NOMO-1 treated with DMSO at 0.1 percent for 48 hours (cell line): ENCODE results near the gene IL6R.

Experiments
- DNase-seq: peaks from one replicate; lab custom pipeline; 2025; ENCODE audit not compliant: unreplicated experiment; lab: John Stamatoyannopoulos, UW

The IL6R gene

GRCh38 chr1:154479764-154480421 lies 74.8 kb downstream of the IL6R start:
- DNase-seq, result peak; percentile 69

- DNase-seq, result no peak
These were observed 75.9 kb downstream of the IL6R start for GRCh38 chr1:154481053-154481452.

- no peak for DNase-seq
These were observed 79.0 kb downstream of the IL6R start for GRCh38 chr1:154483941-154484803.

- DNase-seq, result no peak
These were observed 80.0 kb downstream of the IL6R start for GRCh38 chr1:154485106-154485505.

- no peak for DNase-seq
These were observed 80.9 kb downstream of the IL6R start for GRCh38 chr1:154485910-154486496.

- DNase-seq, result peak; percentile 18
These were observed 81.6 kb downstream of the IL6R start for GRCh38 chr1:154486756-154487155.

- no peak for DNase-seq
These were observed 83.8 kb downstream of the IL6R start for GRCh38 chr1:154488922-154489321.

- no peak for DNase-seq
These were observed 84.6 kb downstream of the IL6R start for GRCh38 chr1:154489695-154490274.

- peak; percentile 52 for DNase-seq
These were observed 85.2 kb downstream of the IL6R start for GRCh38 chr1:154490317-154490716.

GRCh38 chr1:154492115-154492514 lies 87.0 kb downstream of the IL6R start:
- no peak for DNase-seq

- DNase-seq, result peak; percentile 84
These were observed 88.1 kb downstream of the IL6R start for GRCh38 chr1:154493276-154493675.

- DNase-seq, result no peak
These were observed 90.5 kb downstream of the IL6R start for GRCh38 chr1:154495496-154496273.

GRCh38 chr1:154496383-154496782 lies 91.2 kb downstream of the IL6R start:
- DNase-seq, result no peak

GRCh38 chr1:154497026-154497806 lies 92.1 kb downstream of the IL6R start:
- DNase-seq, result no peak

- no peak for DNase-seq
These were observed 94.3 kb downstream of the IL6R start for GRCh38 chr1:154499446-154499845.

GRCh38 chr1:154500533-154500932 lies 95.4 kb downstream of the IL6R start:
- DNase-seq, result no peak

- no peak for DNase-seq
These were observed 96.4 kb downstream of the IL6R start for GRCh38 chr1:154501423-154502065.

- no peak for DNase-seq
These were observed 97.1 kb downstream of the IL6R start, which contains the start of the genes SHE and TDRD10 for GRCh38 chr1:154502066-154502743. SHE (minus strand) TSS chr1:154502412; CDS start chr1:154502026, 386 bp downstream. TDRD10 (plus strand) TSS chr1:154502219; CDS start chr1:154506904, 4,685 bp downstream.

- DNase-seq, result no peak
These were observed 97.6 kb downstream of the IL6R start for GRCh38 chr1:154502744-154503115.
